ENCODE data around the gene ANO9. TPM values are rescaled to one million over a fixed set of nuclear protein-coding genes. Genes with fewer than 3 reads are reported as not detected.

Gene ANO9
- total and polyA plus RNA-seq, 4 donors: 0.10 to 0.53 (median 0.22) TPM; not detected in 1

- Histone ChIP-seq H3K4me1 (ENCODE audit: control insufficient read depth, insufficient read depth, low read length) (no peaks in the 10 kb centered on the region), H3K36me3 (ENCODE audit: control insufficient read depth, insufficient read depth, low read length) (peaks cover 70% of the 10 kb centered on the region), H3K9me3 (ENCODE audit: control insufficient read depth, insufficient read depth, low read length) (peaks cover 2% of the 10 kb centered on the region), H3K27me3 (ENCODE audit: control insufficient read depth, insufficient read depth, low read length) (no peaks in the 10 kb centered on the region), H3K27ac (ENCODE audit: low read depth, low read length) (no peak overlapping the region), H3K4me3 (ENCODE audit: low read depth, low read length) (no peak overlapping the region)
- 93% methylated on average over 6 of the region's 11 CpGs for WGBS (ENCODE audit: insufficient coverage)
- DNase-seq (ENCODE audit: low read depth in 4 of 6, low spot score in 6 of 6): no peak
Observed at GRCh38 chr11:382081-382629, 59.7 kb downstream of the ANO9 start.

GRCh38 chr11:381501-382072 lies 60.2 kb downstream of the ANO9 start:
- Histone ChIP-seq H3K27ac (ENCODE audit: low read depth, low read length) (no peak overlapping the region), H3K9me3 (ENCODE audit: control insufficient read depth, insufficient read depth, low read length) (peaks cover 2% of the 10 kb centered on the region), H3K4me3 (ENCODE audit: low read depth, low read length) (no peak overlapping the region), H3K27me3 (ENCODE audit: control insufficient read depth, insufficient read depth, low read length) (no peaks in the 10 kb centered on the region), H3K4me1 (ENCODE audit: control insufficient read depth, insufficient read depth, low read length) (no peaks in the 10 kb centered on the region), H3K36me3 (ENCODE audit: control insufficient read depth, insufficient read depth, low read length) (peaks cover 75% of the 10 kb centered on the region)
- 80% methylated on average over 22 of the region's 35 CpGs for WGBS (ENCODE audit: insufficient coverage)
- no peak for DNase-seq (ENCODE audit: low read depth in 4 of 6, low spot score in 6 of 6)

GRCh38 chr11:380996-381395 lies 60.8 kb downstream of the ANO9 start:
- H3K9me3 ChIP-seq (ENCODE audit: control insufficient read depth, insufficient read depth, low read length): no peaks in the 10 kb centered on the region
- WGBS (ENCODE audit: insufficient coverage): 93% methylated on average over 6 of the region's 14 CpGs
- H3K27me3 ChIP-seq (ENCODE audit: control insufficient read depth, insufficient read depth, low read length): no peaks in the 10 kb centered on the region
- peaks cover 81% of the 10 kb centered on the region for H3K36me3 ChIP-seq (ENCODE audit: control insufficient read depth, insufficient read depth, low read length)
- DNase-seq (ENCODE audit: low read depth in 4 of 6, low spot score in 6 of 6): no peak
- H3K27ac ChIP-seq (ENCODE audit: low read depth, low read length): no peak overlapping the region
- H3K4me3 ChIP-seq (ENCODE audit: low read depth, low read length): no peak overlapping the region
- no peaks in the 10 kb centered on the region for H3K4me1 ChIP-seq (ENCODE audit: control insufficient read depth, insufficient read depth, low read length)

GRCh38 chr11:380491-380890 lies 61.3 kb downstream of the ANO9 start:
- no peak overlapping the region for H3K4me3 ChIP-seq (ENCODE audit: low read depth, low read length)
- H3K36me3 ChIP-seq (ENCODE audit: control insufficient read depth, insufficient read depth, low read length): peaks cover 86% of the 10 kb centered on the region
- no peak overlapping the region for H3K27ac ChIP-seq (ENCODE audit: low read depth, low read length)
- no peak for DNase-seq (ENCODE audit: low read depth in 4 of 6, low spot score in 6 of 6)
- H3K27me3 ChIP-seq (ENCODE audit: control insufficient read depth, insufficient read depth, low read length): no peaks in the 10 kb centered on the region
- H3K4me1 ChIP-seq (ENCODE audit: control insufficient read depth, insufficient read depth, low read length): no peaks in the 10 kb centered on the region
- 97% methylated on average over 20 of the region's 23 CpGs for WGBS (ENCODE audit: insufficient coverage)
- no peaks in the 10 kb centered on the region for H3K9me3 ChIP-seq (ENCODE audit: control insufficient read depth, insufficient read depth, low read length)

- H3K27me3 ChIP-seq (ENCODE audit: control insufficient read depth, insufficient read depth, low read length): no peaks in the 10 kb centered on the region
- H3K9me3 ChIP-seq (ENCODE audit: control insufficient read depth, insufficient read depth, low read length): no peaks in the 10 kb centered on the region
- WGBS (ENCODE audit: insufficient coverage): 96% methylated on average over 34 of the region's 35 CpGs
- no peak overlapping the region for H3K4me3 ChIP-seq (ENCODE audit: low read depth, low read length)
- H3K27ac ChIP-seq (ENCODE audit: low read depth, low read length): no peak overlapping the region
- no peaks in the 10 kb centered on the region for H3K4me1 ChIP-seq (ENCODE audit: control insufficient read depth, insufficient read depth, low read length)
- no peak for DNase-seq (ENCODE audit: low read depth in 4 of 6, low spot score in 6 of 6)
- H3K36me3 ChIP-seq (ENCODE audit: control insufficient read depth, insufficient read depth, low read length): peaks cover 90% of the 10 kb centered on the region
Observed at GRCh38 chr11:380095-380480, 61.7 kb downstream of the ANO9 start.

- Histone ChIP-seq H3K36me3 (ENCODE audit: control insufficient read depth, insufficient read depth, low read length) (peaks cover 89% of the 10 kb centered on the region), H3K4me3 (ENCODE audit: low read depth, low read length) (no peak overlapping the region), H3K4me1 (ENCODE audit: control insufficient read depth, insufficient read depth, low read length) (peaks cover under 1% of the 10 kb centered on the region), H3K27ac (ENCODE audit: low read depth, low read length) (no peak overlapping the region), H3K27me3 (ENCODE audit: control insufficient read depth, insufficient read depth, low read length) (no peaks in the 10 kb centered on the region), H3K9me3 (ENCODE audit: control insufficient read depth, insufficient read depth, low read length) (no peaks in the 10 kb centered on the region)
- 91% methylated on average over 84 of the region's 87 CpGs for WGBS (ENCODE audit: insufficient coverage)
- DNase-seq (ENCODE audit: low read depth in 4 of 6, low spot score in 6 of 6): no peak
Observed at GRCh38 chr11:379205-380094, 62.4 kb downstream of the ANO9 start.

- H3K27ac ChIP-seq (ENCODE audit: low read depth, low read length): no peak overlapping the region
- DNase-seq (ENCODE audit: low read depth in 4 of 6, low spot score in 6 of 6): no peak
- no peaks in the 10 kb centered on the region for H3K9me3 ChIP-seq (ENCODE audit: control insufficient read depth, insufficient read depth, low read length)
- peaks cover 15% of the 10 kb centered on the region for H3K4me1 ChIP-seq (ENCODE audit: control insufficient read depth, insufficient read depth, low read length)
- WGBS (ENCODE audit: insufficient coverage): 93% methylated on average over 11 of the region's 11 CpGs
- H3K27me3 ChIP-seq (ENCODE audit: control insufficient read depth, insufficient read depth, low read length): no peaks in the 10 kb centered on the region
- no peak overlapping the region for H3K4me3 ChIP-seq (ENCODE audit: low read depth, low read length)
- peaks cover 93% of the 10 kb centered on the region for H3K36me3 ChIP-seq (ENCODE audit: control insufficient read depth, insufficient read depth, low read length)
Observed at GRCh38 chr11:377883-378500, 63.8 kb downstream of the ANO9 start.

GRCh38 chr11:377174-377865 lies 64.5 kb downstream of the ANO9 start:
- no peak for DNase-seq (ENCODE audit: low read depth in 4 of 6, low spot score in 6 of 6)
- Histone ChIP-seq H3K4me1 (ENCODE audit: control insufficient read depth, insufficient read depth, low read length) (peaks cover 19% of the 10 kb centered on the region), H3K9me3 (ENCODE audit: control insufficient read depth, insufficient read depth, low read length) (no peaks in the 10 kb centered on the region), H3K36me3 (ENCODE audit: control insufficient read depth, insufficient read depth, low read length) (peaks cover 92% of the 10 kb centered on the region), H3K27ac (ENCODE audit: low read depth, low read length) (no peak overlapping the region), H3K27me3 (ENCODE audit: control insufficient read depth, insufficient read depth, low read length) (no peaks in the 10 kb centered on the region), H3K4me3 (ENCODE audit: low read depth, low read length) (no peak overlapping the region)
- WGBS (ENCODE audit: insufficient coverage): 93% methylated on average over 43 of the region's 44 CpGs

GRCh38 chr11:376531-377173 lies 65.2 kb downstream of the ANO9 start:
- Histone ChIP-seq H3K9me3 (ENCODE audit: control insufficient read depth, insufficient read depth, low read length) (no peaks in the 10 kb centered on the region), H3K27ac (ENCODE audit: low read depth, low read length) (no peak overlapping the region), H3K27me3 (ENCODE audit: control insufficient read depth, insufficient read depth, low read length) (no peaks in the 10 kb centered on the region), H3K4me1 (ENCODE audit: control insufficient read depth, insufficient read depth, low read length) (peaks cover 25% of the 10 kb centered on the region), H3K4me3 (ENCODE audit: low read depth, low read length) (no peak overlapping the region), H3K36me3 (ENCODE audit: control insufficient read depth, insufficient read depth, low read length) (peaks cover 92% of the 10 kb centered on the region)
- 96% methylated on average over 58 of the region's 70 CpGs for WGBS (ENCODE audit: insufficient coverage)
- no peak for DNase-seq (ENCODE audit: low read depth in 4 of 6, low spot score in 6 of 6)

All from spinal cord (tissue), 10 donors.